ENCODE data around the gene NECTIN3. TPM values are rescaled to one million over a fixed set of nuclear protein-coding genes. Genes with fewer than 3 reads are reported as not detected.

Gene NECTIN3
- total RNA-seq, 4 donors from 2014 or later, result 21.8 to 60.3 (median 45.0) TPM

DNA sequence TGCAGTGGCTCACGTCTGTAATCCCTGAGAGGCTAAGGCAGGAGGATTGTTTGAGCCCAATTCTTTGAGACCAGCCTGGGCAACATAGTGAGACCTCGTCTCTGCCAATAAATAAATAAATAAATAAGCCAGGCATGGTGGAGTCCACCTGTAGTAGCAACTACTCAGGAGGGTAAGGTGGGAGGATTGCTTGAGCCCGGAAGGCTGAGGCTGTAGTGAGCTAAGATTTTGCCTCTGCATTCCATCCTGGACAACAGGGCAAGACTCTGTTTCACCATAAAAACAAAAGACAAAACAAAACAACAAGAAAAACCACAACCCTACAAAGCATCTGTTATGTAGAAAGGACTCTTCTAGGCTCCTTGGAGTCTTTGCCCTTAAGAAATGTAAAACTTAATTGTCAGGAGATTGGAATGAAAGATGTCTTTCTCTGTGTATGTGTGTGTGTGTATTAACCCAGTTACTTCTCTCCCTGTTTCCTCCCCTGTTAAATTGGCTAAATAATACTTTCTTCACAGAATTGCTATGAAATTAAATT lies 9.5 kb downstream of the NECTIN3 start:
- TF ChIP-seq POLR2A (IDR thresholded peaks at IDR 0.05), result no peak
- TF ChIP-seq, protein P1, sequence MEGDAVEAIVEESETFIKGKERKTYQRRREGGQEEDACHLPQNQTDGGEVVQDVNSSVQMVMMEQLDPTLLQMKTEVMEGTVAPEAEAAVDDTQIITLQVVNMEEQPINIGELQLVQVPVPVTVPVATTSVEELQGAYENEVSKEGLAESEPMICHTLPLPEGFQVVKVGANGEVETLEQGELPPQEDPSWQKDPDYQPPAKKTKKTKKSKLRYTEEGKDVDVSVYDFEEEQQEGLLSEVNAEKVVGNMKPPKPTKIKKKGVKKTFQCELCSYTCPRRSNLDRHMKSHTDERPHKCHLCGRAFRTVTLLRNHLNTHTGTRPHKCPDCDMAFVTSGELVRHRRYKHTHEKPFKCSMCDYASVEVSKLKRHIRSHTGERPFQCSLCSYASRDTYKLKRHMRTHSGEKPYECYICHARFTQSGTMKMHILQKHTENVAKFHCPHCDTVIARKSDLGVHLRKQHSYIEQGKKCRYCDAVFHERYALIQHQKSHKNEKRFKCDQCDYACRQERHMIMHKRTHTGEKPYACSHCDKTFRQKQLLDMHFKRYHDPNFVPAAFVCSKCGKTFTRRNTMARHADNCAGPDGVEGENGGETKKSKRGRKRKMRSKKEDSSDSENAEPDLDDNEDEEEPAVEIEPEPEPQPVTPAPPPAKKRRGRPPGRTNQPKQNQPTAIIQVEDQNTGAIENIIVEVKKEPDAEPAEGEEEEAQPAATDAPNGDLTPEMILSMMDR (IDR thresholded peaks at IDR 0.05), result no peak
- intact Hi-C loops (cut with DNase I; ENCODE audit: low total_unique reads), result no loop called here
- Histone ChIP-seq H3K27ac (no peak overlapping the region), H3K4me1 (no peaks in the 10 kb centered on the region), H3K36me3 (no peaks in the 10 kb centered on the region), H3K27me3 (no peaks in the 10 kb centered on the region), H3K9me3 (no peaks in the 10 kb centered on the region), H3K4me3 (no peak overlapping the region)
- DNase-seq, result no peak

DNA sequence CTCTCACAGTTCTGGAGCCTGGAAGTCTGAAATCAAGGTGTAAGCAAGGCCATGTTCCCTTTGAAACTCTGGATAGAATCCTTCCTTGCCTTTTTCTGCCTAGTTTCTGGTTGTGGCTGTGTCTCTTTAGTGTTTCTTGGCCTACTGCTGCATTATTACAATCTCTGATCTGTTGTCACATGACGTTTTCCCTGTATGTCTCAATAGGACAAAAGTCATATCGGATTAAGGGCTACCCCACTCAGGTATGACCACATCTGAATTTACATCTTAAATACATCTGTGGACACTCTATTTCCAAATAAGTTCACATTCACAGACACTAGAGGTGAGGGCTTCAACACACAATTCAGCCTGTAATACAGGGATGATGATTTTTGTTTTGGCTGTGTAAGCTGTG lies 13.3 kb downstream of the NECTIN3 start:
- Histone ChIP-seq H3K36me3 (no peaks in the 10 kb centered on the region), H3K9me3 (no peaks in the 10 kb centered on the region), H3K4me1 (no peaks in the 10 kb centered on the region), H3K27ac (no peak overlapping the region), H3K27me3 (no peaks in the 10 kb centered on the region), H3K4me3 (no peak overlapping the region)
- DNase-seq, result no peak
- intact Hi-C loops (cut with DNase I; ENCODE audit: low total_unique reads), result no loop called here
- TF ChIP-seq, protein P1 (IDR thresholded peaks at IDR 0.05), result no peak
- TF ChIP-seq POLR2A (IDR thresholded peaks at IDR 0.05), result no peak

DNA sequence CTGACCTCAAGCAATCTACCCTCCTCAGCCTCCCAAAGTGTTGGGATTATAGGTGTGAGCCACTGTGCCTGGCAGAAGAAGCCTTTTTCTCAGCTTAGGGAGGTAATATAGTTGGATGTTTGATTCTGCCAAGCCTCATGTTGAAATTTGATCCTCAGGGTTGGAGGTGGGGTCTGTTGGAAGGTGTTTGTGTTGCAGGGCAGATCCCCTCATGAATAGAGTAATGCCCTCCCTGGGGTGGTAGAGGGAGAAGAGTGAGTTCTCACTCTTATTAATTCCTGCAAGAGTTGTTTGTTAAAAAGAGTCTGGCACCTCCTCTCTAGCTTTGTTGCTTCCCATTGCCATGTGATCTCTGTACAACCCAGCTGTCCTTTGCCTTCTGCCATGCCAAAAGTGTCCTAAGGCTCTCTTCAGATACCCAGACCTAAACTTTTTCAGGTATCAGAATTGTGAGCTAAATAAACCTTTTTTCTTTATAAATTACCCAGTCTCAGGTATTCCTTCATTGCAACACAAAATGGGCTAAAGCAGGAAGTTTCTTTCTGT lies 16.4 kb downstream of the NECTIN3 start:
- Histone ChIP-seq H3K4me1 (no peaks in the 10 kb centered on the region), H3K9me3 (no peaks in the 10 kb centered on the region), H3K27me3 (no peaks in the 10 kb centered on the region), H3K27ac (no peak overlapping the region), H3K36me3 (no peaks in the 10 kb centered on the region), H3K4me3 (no peak overlapping the region)
- intact Hi-C loops (cut with DNase I; ENCODE audit: low total_unique reads), result no loop called here
- no peak for DNase-seq
- no peak for TF ChIP-seq POLR2A (IDR thresholded peaks at IDR 0.05)
- TF ChIP-seq, protein P1 (IDR thresholded peaks at IDR 0.05), result no peak

DNA sequence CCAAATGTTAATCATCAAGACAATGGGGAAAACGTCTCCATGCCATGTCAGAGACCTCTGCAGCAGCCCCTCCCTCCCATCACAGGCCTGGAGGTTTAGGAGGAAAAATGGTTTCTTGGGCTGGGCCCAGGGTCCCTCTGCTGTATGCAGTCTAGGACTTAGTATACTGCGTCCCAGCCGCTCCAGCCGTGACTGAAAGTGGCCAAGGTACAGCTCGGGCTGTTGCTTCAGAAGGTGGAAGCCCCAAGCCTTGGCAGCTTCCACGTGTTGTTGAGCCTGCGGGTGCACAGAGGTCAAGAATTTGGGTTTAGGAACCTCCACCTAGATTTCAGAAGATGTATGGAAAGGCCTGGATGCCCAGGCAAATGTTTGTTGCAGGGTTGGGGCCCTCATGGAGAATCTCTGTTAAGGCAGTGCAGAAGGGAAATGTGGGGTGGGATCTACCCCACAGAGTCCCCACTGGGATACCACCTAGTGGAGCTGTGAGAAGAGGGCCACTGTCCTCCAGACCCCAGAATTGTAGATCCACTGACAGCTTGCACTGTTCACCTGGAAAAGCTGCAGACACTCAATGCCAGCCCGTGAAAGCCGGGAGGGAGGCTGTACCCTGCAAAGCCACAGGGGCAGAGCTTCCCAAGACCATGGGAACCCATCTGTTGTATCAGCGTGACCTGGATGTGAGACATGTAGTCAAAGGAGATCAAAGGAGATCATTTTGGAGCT lies 25.0 kb downstream of the NECTIN3 start:
- H3K9me3 ChIP-seq, result no peaks in the 10 kb centered on the region
- H3K4me1 ChIP-seq, result no peaks in the 10 kb centered on the region
- TF ChIP-seq, protein P1 (IDR thresholded peaks at IDR 0.05), result no peak
- TF ChIP-seq POLR2A (IDR thresholded peaks at IDR 0.05), result no peak
- H3K27me3 ChIP-seq, result no peaks in the 10 kb centered on the region
- H3K36me3 ChIP-seq, result no peaks in the 10 kb centered on the region
- no peak for DNase-seq
- H3K4me3 ChIP-seq, result no peak overlapping the region
- H3K27ac ChIP-seq, result no peak overlapping the region
- intact Hi-C loops (cut with DNase I; ENCODE audit: low total_unique reads), result no loop called here

DNA sequence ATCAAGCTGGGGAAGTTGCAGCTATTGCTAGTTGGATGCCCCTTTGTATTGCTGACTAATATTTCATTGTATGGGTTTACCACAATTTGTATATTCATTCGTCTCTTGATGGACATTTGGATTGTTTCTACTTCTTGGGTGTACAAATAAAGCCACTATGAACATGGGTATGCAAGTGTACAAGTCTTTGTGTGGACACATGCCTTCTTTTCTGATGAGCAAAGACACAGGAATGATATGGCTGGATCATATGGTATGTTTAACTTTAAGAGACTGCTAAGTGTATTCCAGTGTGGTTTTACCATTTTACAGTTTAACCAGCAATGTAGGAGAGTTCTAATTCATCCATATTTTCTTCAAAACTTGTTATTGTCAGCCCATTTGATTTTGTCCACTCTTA lies 32.2 kb downstream of the NECTIN3 start:
- Histone ChIP-seq H3K36me3 (no peaks in the 10 kb centered on the region), H3K4me3 (no peak overlapping the region), H3K27ac (no peak overlapping the region), H3K4me1 (no peaks in the 10 kb centered on the region), H3K27me3 (no peaks in the 10 kb centered on the region), H3K9me3 (no peaks in the 10 kb centered on the region)
- no peak for TF ChIP-seq POLR2A (IDR thresholded peaks at IDR 0.05)
- TF ChIP-seq, protein P1 (IDR thresholded peaks at IDR 0.05), result no peak
- intact Hi-C loops (cut with DNase I; ENCODE audit: low total_unique reads), result no loop called here
- no peak for DNase-seq
